ENCODE data around the gene TMEM9. TPM values are rescaled to one million over a fixed set of nuclear protein-coding genes. Genes with fewer than 3 reads are reported as not detected.

Gene TMEM9
- total and polyA plus RNA-seq, 2 of the 8 experiments (the other 6 are each of a cell fraction or from before 2014, with no cell fraction given) = 79.9 to 181 TPM

DNA sequence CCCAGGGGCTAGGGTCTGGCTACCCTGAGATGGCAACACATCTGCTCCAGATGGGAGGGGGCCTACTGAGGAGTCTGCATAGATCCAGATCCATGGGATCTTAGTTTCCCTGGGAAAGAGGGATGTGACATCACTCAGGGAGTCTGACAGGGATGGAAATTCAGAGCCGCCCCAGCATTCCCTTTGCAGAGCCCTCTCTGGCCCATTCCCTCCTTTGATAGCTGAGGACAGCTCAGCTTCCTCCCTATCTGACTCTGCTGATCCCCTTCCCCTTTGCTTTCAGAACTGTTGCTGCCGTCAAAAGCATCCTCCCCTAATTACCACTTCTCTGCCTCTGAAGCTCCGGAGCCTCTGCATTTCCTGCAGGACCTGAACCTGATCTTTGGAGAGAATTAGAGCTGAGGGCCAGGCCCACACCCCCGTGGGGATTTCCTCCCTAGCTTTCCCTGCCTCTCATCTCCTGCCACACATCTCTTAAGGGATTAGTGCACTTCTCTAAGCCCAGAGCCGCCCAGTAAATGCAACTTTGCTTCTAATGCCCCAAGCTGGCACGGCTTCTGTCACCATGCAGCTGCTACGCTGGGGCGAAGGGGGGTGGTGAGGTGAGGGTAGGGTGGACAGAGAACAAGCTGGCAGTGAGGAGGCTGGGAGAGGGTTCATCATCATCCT lies 17.8 kb downstream of the TMEM9 start:
- H3K4me2 ChIP-seq (ENCODE audit: insufficient read depth in 1 of 2, low read depth in 2 of 2, low read length in 2 of 2) = no peak overlapping the region
- 78% methylated on average over 8 of the region's 8 CpGs; no CpG with 5 or more reads in 1 of the 2 experiments for WGBS, 2 experiments (ENCODE audit: extremely low coverage in 1 of 2, insufficient coverage in 1 of 2, insufficient read length in 1 of 2, insufficient replicate concordance in 2 of 2, low coverage in 1 of 2, low lambda C conversion rate in 2 of 2, missing lambda C conversion rate in 1 of 2)
- CTCF ChIA-PET (ENCODE audit: partially characterized antibody) = interaction anchor here (0.6 to 5.8 kb wide), 8 partner anchors 13 to 157 kb away, joined by 3 to 32 read pairs (median 5); no protein-coding TSS in a partner anchor
- TF ChIP-seq ASH2L (IDR thresholded peaks at IDR 0.05; ENCODE audit: low read length) = no peak
- TF ChIP-seq RXRA (IDR thresholded peaks at IDR 0.05; ENCODE audit: insufficient read depth, low read depth, low read length) = no peak
- TF ChIP-seq POLR2AphosphoS5 (IDR thresholded peaks at IDR 0.05; ENCODE audit: low read depth, low read length) = no peak
- TF ChIP-seq JUN (IDR thresholded peaks at IDR 0.05; ENCODE audit: low read depth, low read length) = no peak

More for the DNA sequence above, 17.8 kb downstream of the TMEM9 start:
- Histone ChIP-seq H2BK5ac (ENCODE audit: low read depth, low read length) (no peak overlapping the region), H2BK15ac (ENCODE audit: low read length) (no peak overlapping the region), H3K9ac (replicated peaks in 1 of 4; ENCODE audit: extremely low read depth in 1 of 4, low read depth in 3 of 4, low read length in 3 of 4) (no peak overlapping the region), H3K23me2 (ENCODE audit: low read depth, low read length) (no peaks in the 10 kb centered on the region), H2BK12ac (ENCODE audit: low read depth, low read length) (no peak overlapping the region), H3K36me3 (ENCODE audit: control insufficient read depth in 2 of 4, insufficient read depth in 4 of 4, low read length in 3 of 4) (peaks cover 11 to 62% (median 29%) of the 10 kb centered on the region in 4 experiments), H2BK20ac (ENCODE audit: low read length) (no peak overlapping the region), H3K4ac (replicated peaks; ENCODE audit: insufficient read length, low read depth, low read length) (no peak overlapping the region), H3K18ac (ENCODE audit: extremely low read depth, low read length) (no peak overlapping the region), H3K27me3 (replicated peaks in 1 of 4; ENCODE audit: control insufficient read depth in 3 of 4, extremely low read depth in 1 of 4, insufficient read depth in 3 of 4, low read length in 3 of 4) (no peaks in the 10 kb centered on the region), H3K9me3 (ENCODE audit: insufficient read depth in 2 of 2, low read depth in 1 of 2, low read length in 1 of 2) (no peaks in the 10 kb centered on the region), H4K20me1 (replicated peaks in 1 of 2; ENCODE audit: control insufficient read depth in 1 of 2, insufficient read depth in 2 of 2, low read length in 2 of 2) (peaks cover 3 to 14% of the 10 kb centered on the region in 2 experiments), H2AFZ (ENCODE audit: low read length) (no peak overlapping the region), H2AK5ac (ENCODE audit: low read depth, low read length) (no peak overlapping the region), H3K23ac (ENCODE audit: insufficient read length) (no peak overlapping the region), H3K27ac (ENCODE audit: low read depth, low read length) (no peak overlapping the region), H2BK120ac (replicated peaks; ENCODE audit: low read depth, low read length) (no peak overlapping the region), H3K14ac (ENCODE audit: insufficient read length) (no peak overlapping the region), H3K4me1 (replicated peaks in 1 of 4; ENCODE audit: control insufficient read depth in 3 of 4, insufficient read depth in 4 of 4, low read length in 3 of 4) (no peaks in the 10 kb centered on the region), H3K4me3 (ENCODE audit: extremely low read depth in 1 of 4, insufficient read depth in 2 of 4, low read depth in 3 of 4, low read length in 4 of 4) (no peak overlapping the region), H3K79me1 (ENCODE audit: low read depth, low read length) (no peaks in the 10 kb centered on the region; the same call in 1 of the 2 replicates), H4K8ac (ENCODE audit: extremely low read depth, insufficient read depth, low read length) (no peak overlapping the region), H3K56ac (replicated peaks; ENCODE audit: insufficient read length, low read depth, low read length) (no peak overlapping the region), H3K79me2 (ENCODE audit: control insufficient read depth in 1 of 2, insufficient read depth in 2 of 2, low read length in 2 of 2) (no peaks in the 10 kb centered on the region), H4K5ac (ENCODE audit: insufficient read length, low read depth, low read length) (no peak overlapping the region), H4K91ac (replicated peaks; ENCODE audit: insufficient read length, low read length) (no peak overlapping the region)
- FAIRE-seq = no peak
- POLR2A ChIA-PET (ENCODE audit: partially characterized antibody) = interaction anchor here (0.7 to 3.7 kb wide), 4 partner anchors 9 to 526 kb away, joined by 3 to 28 read pairs (median 6); partner anchors contain the start of gene TMEM9
- DNase-seq (ENCODE audit: low read depth in 1 of 2, low spot score in 2 of 2) = no peak
